Neural crest cell (in vitro differentiated cells): ENCODE results near the gene RAB8B. TPM values are rescaled to one million over a fixed set of nuclear protein-coding genes. Genes with fewer than 3 reads are reported as not detected.

Experiments
- DNase-seq: peaks from one replicate; pipeline ENCODE4 v3.0.0; 2021; ENCODE audit warnings: low read depth, mixed read lengths, low spot score
- H3K27ac Mint-ChIP-seq: one replicate; pipeline ENCODE4 v1.8.0; 2021; ENCODE audit warnings: mild to moderate bottlenecking, mixed read lengths; ENCODE audit not compliant: unreplicated experiment
- H3K27me3 Mint-ChIP-seq: 2 replicates; pipeline ENCODE4 v1.8.0; 2021; ENCODE audit warnings: low read depth, mild to moderate bottlenecking, mixed read lengths
- H3K36me3 Mint-ChIP-seq: 2 replicates; pipeline ENCODE4 v1.8.0; 2021; ENCODE audit warnings: low read depth, mild to moderate bottlenecking, mixed read lengths
- H3K4me1 Mint-ChIP-seq: 2 replicates; pipeline ENCODE4 v1.8.0; 2021; ENCODE audit warnings: mixed read lengths
- H3K4me3 Mint-ChIP-seq: one replicate; pipeline ENCODE4 v1.8.0; 2021; ENCODE audit warnings: mild to moderate bottlenecking, mixed read lengths
- H3K9me3 Mint-ChIP-seq: 2 replicates; pipeline ENCODE4 v1.8.0; 2021; ENCODE audit warnings: mixed read lengths
- CTCF ChIP-seq: fragments of 200-600 bp; sonication (generic); conservative IDR thresholded peaks from 2 replicates; pipeline ENCODE4 v1.5.0; 2021; ENCODE audit warnings: antibody characterized with exemption, mild to moderate bottlenecking
- total RNA-seq: library from RNA; stranded (reverse); gene quantifications from 2 replicates; pipeline ENCODE4 v1.2.1, GENCODE V29; 2021

RAB8B gene
- total RNA-seq, 1 donor from 2014 or later: 51.0 TPM

- Mint-ChIP-seq H3K27ac (peak overlapping the region; percentile 36), H3K9me3 (no peaks in the 10 kb centered on the region), H3K4me3 (no peak overlapping the region), H3K36me3 (no peaks in the 10 kb centered on the region), H3K27me3 (no peaks in the 10 kb centered on the region), H3K4me1 (peaks cover 49% of the 10 kb centered on the region)
- DNase-seq: no peak
- TF ChIP-seq CTCF: no peak
These were observed 41.8 kb downstream of the RAB8B start for GRCh38 chr15:63231206-63231605.

- Mint-ChIP-seq H3K4me3 (no peak overlapping the region), H3K27me3 (no peaks in the 10 kb centered on the region), H3K27ac (peak overlapping the region; percentile 36), H3K9me3 (no peaks in the 10 kb centered on the region), H3K36me3 (no peaks in the 10 kb centered on the region), H3K4me1 (peaks cover 46% of the 10 kb centered on the region)
- no peak for DNase-seq
- no peak for TF ChIP-seq CTCF
These were observed 42.3 kb downstream of the RAB8B start for GRCh38 chr15:63231706-63232105.

GRCh38 chr15:63232405-63232804 is 43.0 kb downstream of the RAB8B start:
- Mint-ChIP-seq H3K4me1 (peaks cover 46% of the 10 kb centered on the region), H3K27ac (no peak overlapping the region), H3K4me3 (no peak overlapping the region)

GRCh38 chr15:63232943-63233342 is 43.5 kb downstream of the RAB8B start:
- TF ChIP-seq CTCF: no peak
- no peak overlapping the region for H3K27ac Mint-ChIP-seq
- no peak overlapping the region for H3K4me3 Mint-ChIP-seq
- H3K4me1 Mint-ChIP-seq: peaks cover 42% of the 10 kb centered on the region
- no peak for DNase-seq
- peaks cover 5% of the 10 kb centered on the region for H3K9me3 Mint-ChIP-seq
- no peaks in the 10 kb centered on the region for H3K27me3 Mint-ChIP-seq
- H3K36me3 Mint-ChIP-seq: peaks cover 9% of the 10 kb centered on the region

More at GRCh38 chr15:63232405-63232804, 43.0 kb downstream of the RAB8B start:
- no peak for TF ChIP-seq CTCF
- Mint-ChIP-seq H3K36me3 (peaks cover 6% of the 10 kb centered on the region), H3K27me3 (no peaks in the 10 kb centered on the region), H3K9me3 (peaks cover 5% of the 10 kb centered on the region)
- no peak for DNase-seq

- Mint-ChIP-seq H3K4me3 (no peak overlapping the region), H3K9me3 (peaks cover 7% of the 10 kb centered on the region), H3K4me1 (peaks cover 35% of the 10 kb centered on the region), H3K27ac (no peak overlapping the region), H3K27me3 (no peaks in the 10 kb centered on the region), H3K36me3 (peaks cover 11% of the 10 kb centered on the region)
- no peak for DNase-seq
- TF ChIP-seq CTCF: no peak
These were observed 44.4 kb downstream of the RAB8B start for GRCh38 chr15:63233667-63234423.
